Panc1 (cell line): ENCODE results near the gene RGMA. TPM values are rescaled to one million over a fixed set of nuclear protein-coding genes. Genes with fewer than 3 reads are reported as not detected.

Experiments used
- ATAC-seq: fragments of 200-7000 bp; cut with Tn5 transposase; 2 replicates; pipeline ENCODE4 v1.9.1; 2020; ENCODE audit warnings: mild to moderate bottlenecking, moderate library complexity
- BruUV-seq: library from RNA; stranded (reverse); fragments of 400-500 nt; replicated peaks from 2 replicates; lab custom pipeline; 2021; lab: Mats Ljungman, UMichigan
- CTCF ChIA-PET: fragments of 300-600 bp; sonication (Branson Sonifier 250); formaldehyde crosslinking; loops from one replicate; lab custom pipeline; 2022; ENCODE audit warnings: antibody characterized with exemption; lab: Charles Lee
- POLR2A ChIA-PET: fragments of 300-600 bp; sonication (Branson Sonifier 250); formaldehyde crosslinking; loops from one replicate; lab custom pipeline; 2022; ENCODE audit warnings: antibody characterized with exemption; lab: Charles Lee
- DNase-seq: peaks from one replicate; pipeline ENCODE4 v3.0.0-alpha.2; 2010; ENCODE audit warnings: low read depth, low spot score
- H3K27ac ChIP-seq: 2 replicates; pipeline ENCODE4 v1.5.1; 2011; ENCODE audit warnings: mild to moderate bottlenecking, low read length, inconsistent platforms
- H3K27me3 ChIP-seq: fragments of 200-500 bp; sonication (Bioruptor generic); 2 replicates; pipeline ENCODE4 v1.6.0; 2014; ENCODE audit warnings: low read length, inconsistent platforms; ENCODE audit not compliant: control insufficient read depth, insufficient read depth
- H3K36me3 ChIP-seq: fragments of 200-500 bp; sonication (Bioruptor generic); 2 replicates; pipeline ENCODE4 v1.5.1; 2014; ENCODE audit warnings: inconsistent platforms, mild to moderate bottlenecking, low read length, moderate library complexity; ENCODE audit not compliant: control insufficient read depth, insufficient read depth
- H3K4me1 ChIP-seq: 2 replicates; pipeline ENCODE4 v1.5.1; 2011; ENCODE audit warnings: inconsistent platforms, mild to moderate bottlenecking, low read length, moderate library complexity; ENCODE audit not compliant: control insufficient read depth, insufficient read depth
- H3K4me3 ChIP-seq, 2 experiments: 2 replicates each; pipeline ENCODE4 v1.5.1; 2011 to 2012; ENCODE audit warnings: low read depth in 2 of 2, low read length in 2 of 2, mild to moderate bottlenecking in 2 of 2, inconsistent platforms in 1 of 2, moderate library complexity in 1 of 2
- H3K9me3 ChIP-seq: fragments of 200-500 bp; sonication (Bioruptor generic); 2 replicates; pipeline ENCODE4 v1.5.1; 2014; ENCODE audit warnings: low read depth, mild to moderate bottlenecking, inconsistent platforms, low read length, moderate library complexity; ENCODE audit not compliant: control insufficient read depth, insufficient read depth
- POLR2AphosphoS5 ChIP-seq: IDR thresholded peaks from 2 replicates; pipeline ENCODE4 v1.6.1; 2012; ENCODE audit warnings: mild to moderate bottlenecking, low read depth, low read length, moderate library complexity
- SIN3A ChIP-seq: IDR thresholded peaks from 2 replicates; pipeline ENCODE4 v1.6.1; 2012; ENCODE audit warnings: low read depth, mild to moderate bottlenecking, low read length, moderate library complexity, borderline replicate concordance; ENCODE audit not compliant: insufficient read depth
- TCF7L2 ChIP-seq: IDR thresholded peaks from 2 replicates; pipeline ENCODE4 v1.6.1; 2011; ENCODE audit warnings: mild to moderate bottlenecking, low read depth, low read length, inconsistent platforms
- in situ Hi-C: cut with HindIII; loops from 2 replicates; pipeline ENCODE4 v1.10.0; 2016; ENCODE audit warnings: low sequenced_read_pairs, low pct_unique_long_range_greater_than_20kb
- intact Hi-C: fragments of 100-400 bp; cut with micrococcal nuclease; formaldehyde crosslinking; loops from one replicate; pipeline ENCODE4 v1.10.0; 2022; ENCODE audit not compliant: unreplicated experiment
- total RNA-seq: library from RNA; stranded (reverse); gene quantifications from one replicate; pipeline ENCODE4 v1.2.1, GENCODE V29; 2021; ENCODE audit not compliant: unreplicated experiment
- TF ChIP-seq, protein P1 (sequence below): fragments of 450-650 bp; IDR thresholded peaks from 2 replicates; pipeline ENCODE4 v1.5.1; 2017; ENCODE audit warnings: mild to moderate bottlenecking
- TF ChIP-seq, protein P2 (sequence below), 2 experiments: IDR thresholded peaks; 2 replicates each; pipeline ENCODE4 v1.6.1; 2011 to 2012; ENCODE audit warnings: low read depth in 2 of 2, control low read depth in 1 of 2, low read length in 1 of 2, mild to moderate bottlenecking in 1 of 2, moderate library complexity in 1 of 2; ENCODE audit not compliant: insufficient read depth in 1 of 2

RGMA gene
- total RNA-seq, 1 experiment from 2014 or later, result 0.62 TPM

DNA sequence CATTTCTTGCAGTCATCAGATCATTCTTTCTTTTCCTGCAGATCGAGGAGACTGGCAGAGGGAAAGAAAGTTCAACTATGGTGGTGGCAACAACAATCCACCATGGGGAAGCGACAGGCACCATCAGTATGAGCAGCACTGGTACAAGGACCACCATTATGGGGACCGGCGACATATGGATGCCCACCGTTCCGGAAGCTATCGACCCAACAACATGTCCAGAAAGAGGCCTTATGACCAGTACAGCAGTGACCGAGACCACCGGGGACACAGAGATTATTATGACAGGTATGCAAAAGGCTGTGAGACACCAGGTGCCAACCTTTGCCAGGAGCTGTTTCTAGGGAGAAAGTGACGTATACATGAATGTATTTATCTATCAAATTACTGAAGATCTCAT, 69.0 kb downstream of the RGMA start:
- ChIA-PET CTCF (no interaction called here), POLR2A (no interaction called here)
- in situ Hi-C loops, result no loop called here

DNA sequence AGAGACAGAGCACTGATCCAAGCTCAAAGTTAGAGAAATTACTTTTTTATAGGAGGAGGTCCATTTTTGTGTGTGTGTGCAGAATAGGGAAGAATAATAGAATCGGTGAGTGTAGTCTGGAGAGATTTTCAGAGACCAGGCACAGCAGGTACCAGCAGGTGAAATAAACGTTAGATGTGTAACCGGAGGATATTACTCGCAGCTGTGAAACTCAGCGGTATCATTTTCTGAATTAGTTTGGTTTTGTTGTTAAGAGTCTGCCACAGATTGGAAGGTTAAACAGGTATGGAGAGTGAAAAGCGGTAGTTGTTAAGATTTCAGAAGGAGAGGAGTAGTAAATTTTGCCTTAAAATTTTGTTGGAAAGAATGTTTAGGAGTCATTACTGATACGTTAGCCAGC, 69.9 kb downstream of the RGMA start:
- TF ChIP-seq, protein P1, sequence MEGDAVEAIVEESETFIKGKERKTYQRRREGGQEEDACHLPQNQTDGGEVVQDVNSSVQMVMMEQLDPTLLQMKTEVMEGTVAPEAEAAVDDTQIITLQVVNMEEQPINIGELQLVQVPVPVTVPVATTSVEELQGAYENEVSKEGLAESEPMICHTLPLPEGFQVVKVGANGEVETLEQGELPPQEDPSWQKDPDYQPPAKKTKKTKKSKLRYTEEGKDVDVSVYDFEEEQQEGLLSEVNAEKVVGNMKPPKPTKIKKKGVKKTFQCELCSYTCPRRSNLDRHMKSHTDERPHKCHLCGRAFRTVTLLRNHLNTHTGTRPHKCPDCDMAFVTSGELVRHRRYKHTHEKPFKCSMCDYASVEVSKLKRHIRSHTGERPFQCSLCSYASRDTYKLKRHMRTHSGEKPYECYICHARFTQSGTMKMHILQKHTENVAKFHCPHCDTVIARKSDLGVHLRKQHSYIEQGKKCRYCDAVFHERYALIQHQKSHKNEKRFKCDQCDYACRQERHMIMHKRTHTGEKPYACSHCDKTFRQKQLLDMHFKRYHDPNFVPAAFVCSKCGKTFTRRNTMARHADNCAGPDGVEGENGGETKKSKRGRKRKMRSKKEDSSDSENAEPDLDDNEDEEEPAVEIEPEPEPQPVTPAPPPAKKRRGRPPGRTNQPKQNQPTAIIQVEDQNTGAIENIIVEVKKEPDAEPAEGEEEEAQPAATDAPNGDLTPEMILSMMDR, result no peak
- no peak for TF ChIP-seq SIN3A
- TF ChIP-seq POLR2AphosphoS5, result no peak
- TF ChIP-seq TCF7L2, result no peak
- TF ChIP-seq, protein P2, sequence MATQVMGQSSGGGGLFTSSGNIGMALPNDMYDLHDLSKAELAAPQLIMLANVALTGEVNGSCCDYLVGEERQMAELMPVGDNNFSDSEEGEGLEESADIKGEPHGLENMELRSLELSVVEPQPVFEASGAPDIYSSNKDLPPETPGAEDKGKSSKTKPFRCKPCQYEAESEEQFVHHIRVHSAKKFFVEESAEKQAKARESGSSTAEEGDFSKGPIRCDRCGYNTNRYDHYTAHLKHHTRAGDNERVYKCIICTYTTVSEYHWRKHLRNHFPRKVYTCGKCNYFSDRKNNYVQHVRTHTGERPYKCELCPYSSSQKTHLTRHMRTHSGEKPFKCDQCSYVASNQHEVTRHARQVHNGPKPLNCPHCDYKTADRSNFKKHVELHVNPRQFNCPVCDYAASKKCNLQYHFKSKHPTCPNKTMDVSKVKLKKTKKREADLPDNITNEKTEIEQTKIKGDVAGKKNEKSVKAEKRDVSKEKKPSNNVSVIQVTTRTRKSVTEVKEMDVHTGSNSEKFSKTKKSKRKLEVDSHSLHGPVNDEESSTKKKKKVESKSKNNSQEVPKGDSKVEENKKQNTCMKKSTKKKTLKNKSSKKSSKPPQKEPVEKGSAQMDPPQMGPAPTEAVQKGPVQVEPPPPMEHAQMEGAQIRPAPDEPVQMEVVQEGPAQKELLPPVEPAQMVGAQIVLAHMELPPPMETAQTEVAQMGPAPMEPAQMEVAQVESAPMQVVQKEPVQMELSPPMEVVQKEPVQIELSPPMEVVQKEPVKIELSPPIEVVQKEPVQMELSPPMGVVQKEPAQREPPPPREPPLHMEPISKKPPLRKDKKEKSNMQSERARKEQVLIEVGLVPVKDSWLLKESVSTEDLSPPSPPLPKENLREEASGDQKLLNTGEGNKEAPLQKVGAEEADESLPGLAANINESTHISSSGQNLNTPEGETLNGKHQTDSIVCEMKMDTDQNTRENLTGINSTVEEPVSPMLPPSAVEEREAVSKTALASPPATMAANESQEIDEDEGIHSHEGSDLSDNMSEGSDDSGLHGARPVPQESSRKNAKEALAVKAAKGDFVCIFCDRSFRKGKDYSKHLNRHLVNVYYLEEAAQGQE (IDR thresholded peaks at IDR 0.05; ENCODE audit: insufficient read depth in 1 of 2, low read depth in 2 of 2, low read length in 1 of 2), result no peak
- Histone ChIP-seq H3K27ac (no peak overlapping the region), H3K9me3 (no peaks in the 10 kb centered on the region), H3K4me1 (no peaks in the 10 kb centered on the region), H3K4me3 (no peak overlapping the region), H3K36me3 (peaks cover 75% of the 10 kb centered on the region), H3K27me3 (no peaks in the 10 kb centered on the region)
- ATAC-seq (no peak), DNase-seq (no peak)
- intact Hi-C loops, result loop anchor here (10.0 kb wide), 1 partner anchor 224 kb away; no protein-coding TSS in a partner anchor
- CTCF ChIA-PET, result no interaction called here
- POLR2A ChIA-PET, result no interaction called here
- in situ Hi-C loops, result no loop called here
- BruUV-seq, result no TSS peak

More for the DNA sequence above, 69.0 kb downstream of the RGMA start:
- DNase-seq (no peak), ATAC-seq (no peak)
- no peaks in the 10 kb centered on the region for H3K27me3 ChIP-seq
- H3K9me3 ChIP-seq, result no peaks in the 10 kb centered on the region
- intact Hi-C loops, result loop anchor here (10.0 kb wide), 1 partner anchor 225 kb away; no protein-coding TSS in a partner anchor
- TF ChIP-seq POLR2AphosphoS5 (no peak), TCF7L2 (no peak), SIN3A (no peak)
- TF ChIP-seq, protein P1, result no peak
- TF ChIP-seq, protein P2 (IDR thresholded peaks at IDR 0.05; ENCODE audit: insufficient read depth in 1 of 2, low read depth in 2 of 2, low read length in 1 of 2), result no peak
- peaks cover 75% of the 10 kb centered on the region for H3K36me3 ChIP-seq
- H3K27ac ChIP-seq, result no peak overlapping the region
- H3K4me1 ChIP-seq, result no peaks in the 10 kb centered on the region
- BruUV-seq, result no TSS peak
- no peak overlapping the region for H3K4me3 ChIP-seq
